GM19438 (cell line): ENCODE data around the gene RPL28.

ENCODE experiments used
- ATAC-seq: cut with Tn5 transposase; IDR thresholded peaks from one replicate; pipeline ENCODE4 v1.9.1; 2021; ENCODE audit warnings: low read depth; ENCODE audit not compliant: unreplicated experiment

Gene RPL28

DNA sequence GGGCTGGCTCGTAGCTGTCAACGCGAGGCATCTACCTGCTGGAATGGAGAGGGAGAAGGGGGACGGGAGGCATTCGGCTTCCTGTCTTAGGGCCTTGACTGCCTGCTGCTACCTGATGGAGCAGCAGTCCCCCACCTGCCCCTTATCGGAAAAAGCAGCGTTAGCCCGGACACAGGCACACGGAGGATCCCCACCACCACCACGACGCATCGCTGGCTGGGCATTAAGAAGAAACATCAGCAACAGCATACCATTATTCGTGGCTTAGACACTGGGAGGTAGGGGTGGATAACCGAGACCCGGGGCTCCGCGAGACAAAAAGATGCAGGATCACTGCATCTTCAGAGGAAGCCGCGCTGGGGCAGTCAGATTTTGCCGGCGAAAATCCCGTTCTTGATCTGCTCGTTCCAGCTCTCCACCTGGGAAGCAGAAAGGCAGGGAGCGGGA lies 32.4 kb upstream of the RPL28 start:
- no peak for ATAC-seq

DNA sequence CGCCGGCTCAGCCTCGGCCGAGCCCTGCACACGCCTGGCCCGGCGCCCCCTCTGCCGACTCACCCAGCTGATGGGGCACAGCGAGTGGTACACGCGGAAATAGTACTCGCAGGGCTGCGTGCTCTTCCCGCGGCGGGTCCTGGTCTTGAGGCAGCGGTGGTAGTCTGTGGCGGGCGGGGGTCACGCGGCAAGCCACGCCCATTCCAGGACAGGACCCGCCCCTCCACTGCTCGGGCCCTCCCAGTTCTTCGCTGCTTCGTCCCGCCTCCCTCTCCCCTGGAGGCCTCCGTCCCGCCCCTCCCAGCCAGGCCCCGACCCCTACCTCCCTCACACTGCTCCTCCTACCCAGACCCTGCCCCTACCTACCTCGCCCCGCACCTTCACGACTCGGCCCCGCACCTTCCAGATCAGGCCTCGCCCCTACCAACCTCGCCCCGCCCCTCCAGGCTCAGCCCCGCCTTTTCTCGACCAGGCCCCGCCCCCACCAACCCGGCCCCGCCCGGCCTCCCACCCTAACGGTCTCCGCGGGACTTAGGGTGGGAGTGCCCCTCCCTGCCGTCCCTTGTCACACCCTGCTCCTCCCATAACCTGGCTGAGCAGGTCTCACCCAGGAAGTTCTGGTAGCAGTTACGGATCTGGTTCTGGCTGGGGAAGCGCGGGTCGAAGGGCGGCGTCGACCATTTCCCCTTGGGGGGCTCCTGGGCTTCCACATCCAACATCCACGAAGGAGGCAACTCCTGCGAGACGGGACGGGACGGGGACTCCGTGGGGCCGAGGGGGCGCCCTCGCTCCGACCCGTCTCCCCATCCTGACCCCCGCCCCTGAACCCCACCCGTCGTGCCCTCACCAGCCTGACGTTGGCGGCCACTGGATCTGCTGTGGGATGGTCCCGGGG lies 31.7 kb upstream of the RPL28 start:
- peak; percentile 56 for ATAC-seq

DNA sequence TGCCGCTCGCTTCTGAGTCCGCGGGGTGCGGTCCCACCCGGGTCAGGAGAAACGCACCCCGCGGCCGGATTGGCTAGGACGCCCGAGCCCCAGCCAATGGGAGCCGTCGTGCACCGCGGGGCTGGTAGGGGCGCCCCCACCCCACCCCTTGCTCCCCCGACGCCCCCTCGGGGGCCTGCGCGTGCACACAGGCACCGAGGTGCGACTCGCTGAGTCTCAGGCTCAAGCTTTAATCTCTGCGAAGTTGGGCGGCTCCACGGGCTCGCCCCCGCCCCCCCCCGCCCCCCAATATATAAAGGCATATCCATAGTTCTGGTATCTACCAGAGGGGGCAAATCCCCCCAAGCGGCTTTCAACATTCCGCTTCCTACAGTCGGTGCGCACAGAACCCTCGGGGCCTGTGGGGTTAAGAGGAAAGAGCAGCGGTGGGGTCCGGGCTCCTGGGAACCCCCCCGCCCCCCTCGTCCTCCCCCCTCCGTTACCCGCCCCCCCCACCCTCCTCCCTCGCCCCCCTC lies 31.0 kb upstream of the RPL28 start, which contains the start of gene COX6B2:
COX6B2 (minus strand) TSS at position 22 of the 515 bp plus-strand sequence. CDS start 198 bp downstream, outside the sequence.
- ATAC-seq: no peak

DNA sequence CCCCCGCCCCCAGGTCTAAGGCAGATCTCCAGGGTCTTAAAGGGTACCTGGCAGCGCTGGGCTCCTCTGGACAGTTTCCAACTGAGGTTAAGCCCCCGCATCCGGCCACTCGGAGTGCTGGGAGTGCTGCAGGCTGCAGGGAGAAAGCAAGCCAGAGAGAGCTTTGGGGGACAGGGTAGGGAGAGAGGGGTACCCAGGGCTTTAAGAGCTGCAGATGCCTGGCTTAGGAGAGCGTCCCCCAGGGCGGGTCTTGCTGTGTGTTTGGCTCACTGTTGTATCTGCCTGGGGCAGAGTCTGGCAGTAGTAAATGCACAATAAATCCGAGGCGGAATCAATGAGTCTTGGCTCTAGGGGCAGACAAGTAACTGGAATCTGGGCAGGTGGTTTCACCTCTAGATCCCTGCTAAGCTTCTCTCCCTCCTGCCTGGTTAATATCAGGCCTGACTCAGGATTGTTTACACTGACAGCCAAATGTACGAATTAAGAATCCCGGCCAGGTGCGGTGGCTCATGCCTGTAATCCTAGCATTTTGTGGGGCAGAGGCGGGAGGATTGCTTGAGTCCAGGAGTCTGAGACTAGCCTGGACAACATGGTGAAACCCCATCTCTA lies 30.4 kb upstream of the RPL28 start:
- ATAC-seq: no peak

DNA sequence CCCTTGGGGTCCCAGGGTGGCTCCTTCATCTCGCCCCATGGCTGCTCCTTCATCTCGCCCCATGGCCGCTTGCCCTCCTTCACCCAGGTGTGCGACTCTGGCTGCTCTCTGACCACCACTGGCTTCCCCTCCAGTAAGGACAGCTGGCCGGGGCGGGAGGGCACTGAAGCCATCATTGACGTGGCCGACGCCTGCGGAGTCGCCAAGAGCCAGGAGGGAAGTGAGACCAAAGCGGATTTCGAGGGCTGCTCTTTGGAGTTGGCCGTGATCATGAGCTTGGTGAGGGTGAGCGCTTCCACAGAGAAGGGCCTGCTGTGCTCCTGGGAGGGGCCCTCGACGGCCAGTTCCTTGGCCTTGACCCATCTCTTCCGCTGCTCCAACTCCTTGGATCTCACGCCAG lies 27.2 kb upstream of the RPL28 start:
- ATAC-seq: no peak

DNA sequence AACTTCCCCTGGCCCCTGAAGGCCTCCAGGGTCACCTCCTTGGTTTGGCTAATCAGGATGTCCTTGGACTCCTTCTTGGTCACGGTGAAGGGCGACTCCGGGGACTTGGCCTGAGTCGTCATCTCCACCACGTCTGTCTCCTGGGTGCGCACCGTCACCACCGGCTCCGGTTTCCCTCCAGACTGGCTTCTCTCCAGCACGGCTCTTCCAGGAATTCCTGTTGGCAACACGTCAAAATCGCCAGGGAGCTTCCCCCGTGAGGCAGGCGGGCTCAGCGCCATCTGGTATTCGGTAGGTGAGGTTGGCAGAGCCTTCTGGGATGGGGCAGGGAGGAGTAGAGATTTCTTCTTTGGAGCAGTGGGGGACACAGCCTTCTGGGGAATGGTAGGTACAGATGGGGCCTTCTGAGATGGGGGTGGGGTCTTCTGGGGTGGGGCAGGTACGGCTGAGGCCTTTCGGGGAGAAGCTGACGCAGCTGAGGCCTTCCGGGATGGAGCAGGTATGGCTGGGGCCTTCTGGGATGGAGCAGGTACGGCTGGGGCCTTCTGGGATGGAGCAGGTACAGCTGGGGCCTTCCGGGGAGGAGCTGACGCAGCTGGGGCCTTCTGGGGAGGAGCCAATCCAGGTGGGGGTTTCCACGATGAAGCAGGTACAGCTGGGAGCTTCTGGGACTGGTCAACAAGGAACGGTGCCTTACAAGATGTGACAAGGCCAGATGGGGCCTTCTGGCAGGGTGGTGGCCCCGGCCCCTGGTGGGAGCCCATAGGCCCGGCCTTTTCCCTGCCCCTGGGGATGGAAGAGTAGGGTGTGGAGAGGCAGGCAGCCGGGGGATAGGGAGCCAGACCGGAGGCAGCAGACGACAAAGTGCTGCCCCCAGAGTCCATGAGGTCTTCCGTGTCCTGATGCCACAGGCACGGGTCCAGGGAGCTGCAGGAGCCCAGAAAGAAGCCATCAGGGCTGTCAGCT lies 26.5 kb upstream of the RPL28 start:
- no peak for ATAC-seq

DNA sequence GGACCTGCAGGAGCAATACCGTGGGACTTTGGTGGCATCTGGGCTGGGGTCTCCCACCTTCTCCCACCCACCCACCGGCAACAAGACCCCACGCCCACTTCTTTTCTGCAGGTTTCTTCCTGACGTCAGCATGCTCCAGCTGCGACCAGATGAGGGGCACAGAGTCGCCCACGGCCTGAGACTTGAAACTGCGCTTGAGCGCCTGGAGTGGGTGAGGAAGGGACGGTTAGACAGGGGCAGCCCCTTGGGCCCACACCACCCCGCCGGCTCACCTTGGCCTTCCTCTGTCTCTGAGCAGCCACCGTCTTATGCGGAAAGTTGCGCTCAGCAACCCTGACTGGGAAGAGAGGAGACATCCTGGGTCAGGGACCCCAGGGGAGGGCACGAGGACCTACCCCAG lies 24.8 kb upstream of the RPL28 start:
- ATAC-seq: no peak

DNA sequence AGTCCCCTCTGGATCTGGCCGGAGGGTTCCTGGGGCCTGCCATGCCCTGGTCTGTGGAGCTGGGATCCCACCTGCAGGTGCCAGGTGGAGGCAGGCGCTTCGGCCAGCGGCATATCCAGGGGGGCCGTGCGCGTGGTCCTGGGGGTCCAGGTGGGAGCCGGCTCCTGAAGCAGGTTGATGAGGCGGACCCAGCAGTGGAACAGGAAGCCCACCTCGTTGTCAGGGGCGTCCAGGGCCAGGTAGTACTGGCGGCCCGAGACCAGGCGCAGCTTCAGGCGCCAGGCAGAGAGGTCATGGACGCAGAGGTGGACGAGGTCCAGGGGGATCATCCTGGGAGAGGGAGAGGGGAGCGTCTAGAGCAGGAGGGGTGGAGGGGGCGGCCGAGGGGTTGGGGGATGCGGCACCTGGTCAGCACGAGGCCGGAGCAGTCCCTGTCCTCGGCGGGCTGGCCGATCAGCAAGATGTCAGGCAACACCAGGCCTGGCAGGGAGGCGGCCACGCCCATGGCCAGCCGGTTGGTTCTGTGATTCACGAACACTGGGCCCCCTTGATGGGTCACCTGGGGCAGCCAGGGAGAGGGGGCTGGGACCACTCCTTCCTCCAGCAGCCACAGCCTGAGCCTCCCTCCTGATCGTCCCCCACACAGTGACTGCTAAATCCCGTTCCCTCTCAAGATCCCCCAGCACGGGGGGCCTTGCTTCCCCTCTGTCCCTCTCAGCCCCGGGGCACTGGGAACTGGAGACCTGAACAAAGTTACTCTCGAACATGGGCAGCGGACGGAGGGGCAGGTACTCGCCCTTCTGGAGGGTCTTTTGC lies 23.4 kb upstream of the RPL28 start:
- no peak for ATAC-seq

DNA sequence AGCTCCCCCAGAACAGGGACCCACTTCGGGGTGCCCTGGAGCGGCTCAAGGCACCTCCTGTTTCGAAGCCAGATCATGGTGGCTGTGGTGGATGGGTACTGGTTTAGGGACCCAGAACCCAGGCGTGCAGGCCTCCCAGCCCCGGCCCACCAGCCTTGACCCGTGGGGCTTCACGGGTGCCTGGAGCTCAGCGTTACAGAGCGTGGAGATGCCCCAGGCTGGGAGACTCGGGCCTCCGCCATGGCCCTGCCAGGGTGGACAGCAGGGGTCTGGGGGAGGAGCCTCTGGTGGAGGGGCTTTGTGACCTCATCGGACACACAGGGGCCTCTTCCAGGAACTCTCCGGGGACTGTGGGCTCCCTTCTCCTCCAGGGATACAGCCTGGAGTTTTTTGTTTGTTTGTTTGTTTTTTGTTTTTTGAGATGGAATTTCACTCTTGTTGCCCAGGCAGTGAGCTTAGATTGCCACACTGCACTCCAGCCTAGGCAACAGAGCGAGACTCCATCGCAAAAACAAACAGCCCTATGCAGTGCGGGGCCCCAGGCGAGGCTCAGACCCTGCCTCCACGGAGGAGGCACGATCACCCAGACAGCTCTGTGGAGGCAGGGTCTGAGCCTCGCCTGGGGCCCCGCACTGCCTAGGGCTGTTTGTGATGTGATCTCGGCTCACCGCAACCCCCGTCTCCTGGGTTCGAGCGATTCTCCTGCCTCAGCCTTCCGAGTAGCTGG lies 22.6 kb upstream of the RPL28 start, which contains the start of gene GARIN5B:
GARIN5B (minus strand) TSS at position 271 of the 727 bp plus-strand sequence; CDS start at position 77, 194 bp downstream.
- ATAC-seq: no peak

DNA sequence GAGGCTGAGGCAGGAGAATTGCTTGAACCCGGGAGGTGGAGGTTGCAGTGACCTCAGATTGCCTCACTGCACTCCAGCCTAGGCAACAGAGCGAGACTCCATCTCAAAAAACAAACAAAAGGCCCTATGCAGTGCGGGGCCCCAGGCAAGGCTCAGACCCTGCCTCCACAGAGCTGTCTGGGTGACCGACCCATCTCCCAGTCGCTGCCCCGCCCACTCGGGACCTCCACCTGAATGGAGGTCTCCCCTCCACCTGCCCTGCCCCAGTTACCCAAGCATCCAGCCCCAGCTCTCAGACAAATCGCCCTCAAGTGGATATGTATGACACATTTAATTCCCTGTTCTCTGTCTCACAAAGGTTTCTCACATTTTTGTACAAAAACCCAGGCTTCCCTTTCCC lies 20.5 kb upstream of the RPL28 start:
- no peak for ATAC-seq

DNA sequence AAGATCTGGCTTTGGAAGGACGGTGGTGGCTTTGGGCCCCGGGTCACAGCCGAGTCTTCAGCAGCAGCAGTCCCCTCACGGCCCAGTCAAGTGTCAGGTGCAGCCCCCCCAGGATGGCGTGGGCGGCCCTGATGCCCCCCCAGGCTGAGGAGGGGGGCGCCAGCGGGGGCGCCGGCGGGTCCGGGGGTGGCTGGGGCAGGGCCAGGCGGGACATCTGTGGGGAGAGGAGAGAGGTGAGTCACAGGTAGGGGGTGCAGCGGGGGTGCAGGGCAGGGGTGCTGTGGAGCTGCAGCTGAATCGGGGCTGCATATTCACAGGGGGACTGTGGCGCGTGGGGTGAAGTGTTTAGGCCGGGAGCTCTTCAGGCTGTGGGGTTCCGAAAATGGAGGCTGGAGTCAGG lies 19.8 kb upstream of the RPL28 start:
- ATAC-seq: no peak

DNA sequence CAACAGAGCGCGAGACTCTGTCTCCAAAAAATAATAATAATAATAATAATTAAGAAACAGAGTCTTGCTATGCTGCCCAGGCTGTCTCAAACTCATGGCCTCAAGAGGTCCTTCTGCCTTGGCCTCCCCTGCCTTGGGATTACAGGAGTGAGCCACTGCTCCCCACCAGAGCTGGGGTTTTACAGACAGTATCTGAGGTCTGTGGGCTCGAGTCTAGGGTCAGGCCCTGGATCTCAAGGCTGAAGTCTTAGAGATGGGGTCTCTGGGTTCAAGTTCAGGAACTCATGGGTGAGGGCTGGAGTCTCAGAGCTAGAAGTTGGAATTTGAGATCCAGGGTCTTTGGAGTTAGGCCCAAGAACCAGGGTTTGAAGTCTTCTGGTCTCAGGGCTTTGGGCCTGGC lies 18.9 kb upstream of the RPL28 start:
- ATAC-seq: no peak

DNA sequence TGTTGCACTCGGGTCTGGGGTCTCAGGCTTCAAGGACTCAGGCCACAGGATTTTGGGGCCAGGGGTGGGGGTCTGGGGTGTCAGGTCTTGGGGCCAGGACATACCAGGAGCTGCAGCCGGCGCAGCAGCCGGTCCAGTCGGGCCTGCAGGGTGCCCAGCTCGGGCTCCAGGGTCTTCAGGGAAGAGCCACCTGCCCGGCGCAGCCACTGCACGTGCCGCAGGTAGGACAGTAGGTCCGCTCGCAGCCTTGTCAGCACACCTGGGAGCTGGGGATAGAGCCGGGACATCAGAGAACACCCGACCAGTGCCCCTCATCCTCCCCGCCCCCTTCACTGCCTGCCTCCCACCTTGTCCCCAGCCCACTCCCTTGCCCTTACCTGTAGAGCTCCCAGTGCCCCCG lies 17.6 kb upstream of the RPL28 start:
- ATAC-seq: no peak

DNA sequence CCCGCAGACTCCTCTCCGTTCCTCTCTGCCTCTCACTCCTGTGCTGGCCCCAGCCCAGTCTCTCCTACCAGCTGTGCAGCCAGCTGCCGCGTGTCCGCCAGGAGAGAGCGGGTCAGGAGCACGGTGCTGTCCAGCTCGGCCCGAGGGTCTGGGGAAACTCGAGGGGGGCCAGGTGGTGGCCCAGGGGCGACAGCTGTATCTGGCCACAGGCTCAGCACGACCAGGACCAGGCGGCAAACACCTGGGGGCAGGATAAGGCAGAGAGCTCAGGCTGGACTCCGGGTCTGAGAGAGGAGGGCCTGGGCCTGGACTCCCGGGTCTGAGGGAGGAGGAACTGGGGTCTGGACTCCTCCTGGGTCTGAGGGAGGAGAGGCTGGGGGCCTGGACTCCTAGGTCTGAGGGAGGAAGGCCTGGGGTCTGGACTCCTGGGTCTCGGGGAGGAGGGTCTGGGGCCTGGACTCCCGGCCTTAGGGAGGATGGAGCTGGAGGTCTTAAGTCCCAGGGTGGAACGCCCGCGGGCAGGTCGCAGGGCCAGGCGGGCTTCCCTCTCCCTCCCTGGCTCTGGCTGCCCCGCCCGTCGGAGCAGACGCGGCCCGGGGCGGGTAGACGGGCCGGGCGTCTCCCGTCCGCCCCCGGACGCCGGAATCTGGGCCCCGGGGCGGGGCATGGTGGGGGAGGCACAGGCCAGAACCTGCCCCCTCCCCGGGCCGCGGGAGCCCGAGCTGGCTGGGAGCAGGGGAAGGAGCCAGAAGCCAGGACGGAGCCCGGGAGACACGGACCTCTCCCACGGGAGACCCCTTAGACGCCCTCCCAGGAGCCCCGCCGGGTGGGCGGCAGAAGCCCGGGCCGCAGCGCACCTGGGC lies 16.8 kb upstream of the RPL28 start:
- ATAC-seq: no peak

DNA sequence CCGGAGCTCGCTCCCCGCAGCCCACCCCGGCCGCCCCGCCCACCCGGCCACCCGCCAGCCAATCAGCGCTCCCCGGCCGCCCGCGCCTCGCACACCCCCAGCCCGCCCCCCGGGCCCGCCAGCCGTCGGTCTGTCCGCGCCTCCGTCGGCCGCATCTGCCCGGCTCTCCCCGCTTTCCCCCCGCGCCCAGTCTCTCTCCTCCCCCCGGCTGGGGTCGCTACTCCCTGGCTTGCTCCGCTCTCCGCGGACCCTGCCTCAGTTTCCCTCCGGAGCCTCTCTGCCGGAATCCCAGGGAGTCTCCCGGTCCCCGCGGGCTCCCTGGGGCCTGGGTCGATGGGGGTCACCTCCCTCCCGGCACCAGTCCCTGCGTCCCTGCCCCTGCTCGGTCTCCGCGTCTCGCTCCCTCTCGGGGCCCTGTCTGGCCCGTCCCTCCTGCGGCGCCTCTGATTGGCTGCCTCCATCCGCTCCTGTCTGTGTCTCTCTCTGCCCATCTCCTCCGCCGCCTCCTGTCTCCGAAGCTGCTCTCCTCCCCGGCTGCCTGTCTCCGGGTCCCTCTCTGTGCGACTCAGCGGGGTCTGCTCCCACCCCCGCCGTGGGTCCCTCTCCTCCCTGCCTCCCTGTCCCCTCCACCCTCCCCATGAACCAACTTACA lies 16.0 kb upstream of the RPL28 start:
- no peak for ATAC-seq

DNA sequence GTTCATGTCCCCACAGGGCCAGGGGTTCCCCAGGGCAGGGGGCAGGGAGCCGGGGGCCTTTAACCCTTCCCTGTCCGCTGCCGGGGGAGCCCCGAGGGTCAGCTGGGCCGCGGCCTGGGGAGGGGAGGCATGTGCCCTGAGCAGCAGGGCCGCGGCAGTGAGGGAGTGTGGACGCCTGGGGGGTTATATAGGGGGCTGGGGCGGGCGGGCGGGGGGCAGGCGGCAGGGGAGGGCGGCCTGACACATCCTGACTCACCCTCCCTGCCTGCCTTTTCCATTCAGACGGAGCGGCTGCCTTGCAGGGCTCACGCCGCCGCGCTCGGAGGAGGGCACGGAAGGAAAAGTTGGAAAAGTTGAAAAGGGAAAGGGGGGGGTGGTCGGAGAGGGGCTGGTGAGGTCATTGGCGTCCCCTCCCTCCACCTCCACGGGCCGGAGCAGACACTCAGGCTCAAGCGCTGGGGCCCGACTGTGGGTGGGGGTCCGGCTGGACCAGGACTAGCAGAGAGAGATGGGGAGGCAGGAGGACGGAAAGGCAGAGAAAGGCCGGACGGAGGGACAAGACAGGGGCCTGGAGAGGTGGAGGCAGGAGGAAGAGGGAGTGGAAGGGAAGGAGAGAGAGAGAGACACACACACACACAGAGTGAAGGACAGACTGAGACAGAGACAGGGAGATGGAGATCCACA lies 15.3 kb upstream of the RPL28 start, which contains the start of gene IL11:
IL11 (minus strand) TSS at position 159 of the 684 bp plus-strand sequence; CDS start at position 6, 153 bp downstream.
- no peak for ATAC-seq
